Stimulated activated CD4-positive, alpha-beta T cell treated with anti-CD3 and anti-CD28 coated beads, Interleukin-12 subunit alpha, Interleukin-12 subunit beta, amount 100 ng/mL, for 24 hours (primary cell): Measurements from ENCODE around the gene ATP6V0D1.

Experiments used
- DNase-seq, 2 experiments: peaks; one replicate each; pipeline ENCODE4 v3.0.0-alpha.2; 2020; ENCODE audit warnings: low read depth in 2 of 2

ATP6V0D1 gene

DNA sequence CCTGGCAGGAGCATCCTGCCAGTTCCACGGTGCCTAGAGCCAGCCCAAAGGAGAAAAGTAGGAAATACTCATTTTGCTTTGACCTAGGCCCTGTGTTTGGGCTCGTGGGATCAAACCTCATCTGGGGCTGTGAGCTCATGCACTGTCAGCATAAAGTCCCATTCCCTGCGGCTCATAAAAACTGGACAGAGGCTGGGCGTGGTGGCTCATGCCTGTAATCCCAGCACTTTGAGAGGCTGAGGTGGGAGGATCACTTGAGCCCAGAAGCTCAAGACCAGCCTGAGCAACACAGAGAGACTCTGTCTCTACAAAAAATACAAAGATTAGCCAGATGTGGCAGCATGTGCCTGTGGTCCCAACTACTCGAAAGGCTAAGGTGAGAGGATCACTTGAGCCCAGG, 17.9 kb downstream of the ATP6V0D1 start:
- no peak for DNase-seq

GRCh38 chr16:67462279-67462655, 18.7 kb downstream of the ATP6V0D1 start:
- no peak for DNase-seq

- DNase-seq, result no peak
These were observed 19.2 kb downstream of the ATP6V0D1 start for GRCh38 chr16:67461600-67462278.

- no peak for DNase-seq
These were observed 20.0 kb downstream of the ATP6V0D1 start for GRCh38 chr16:67460961-67461360.

GRCh38 chr16:67460168-67460567, 20.8 kb downstream of the ATP6V0D1 start:
- no peak for DNase-seq

GRCh38 chr16:67459861-67460150, 21.2 kb downstream of the ATP6V0D1 start:
- DNase-seq, result no peak

GRCh38 chr16:67459066-67459860, 21.7 kb downstream of the ATP6V0D1 start:
- no peak for DNase-seq

DNA sequence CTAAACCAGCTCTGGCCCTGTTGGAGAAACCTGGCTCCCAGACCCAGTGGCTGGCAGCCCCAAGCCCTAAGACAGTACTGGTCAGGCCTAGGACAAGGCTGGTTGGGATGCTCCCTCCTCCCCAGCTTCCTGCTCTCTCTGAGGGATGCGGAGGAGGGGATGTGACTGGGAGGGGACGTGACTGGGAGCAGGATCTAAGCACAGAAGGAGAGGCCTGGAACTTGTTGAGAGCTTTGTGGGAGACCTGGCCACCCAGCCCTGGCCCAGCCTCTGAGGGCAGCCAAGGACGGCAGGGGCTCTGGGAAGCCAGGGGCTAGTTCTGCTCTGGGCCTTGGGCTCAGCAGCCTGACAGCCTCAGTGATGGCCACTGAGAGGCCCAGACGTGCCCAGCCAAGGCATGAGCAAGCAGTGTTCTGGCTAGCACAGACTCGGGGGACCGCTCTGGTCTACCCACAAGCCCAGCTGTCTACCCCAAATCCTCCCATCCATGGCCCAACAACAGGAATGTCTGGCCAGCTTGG, 22.8 kb downstream of the ATP6V0D1 start:
- no peak for DNase-seq

GRCh38 chr16:67457611-67458010, 23.3 kb downstream of the ATP6V0D1 start:
- DNase-seq, result no peak

DNA sequence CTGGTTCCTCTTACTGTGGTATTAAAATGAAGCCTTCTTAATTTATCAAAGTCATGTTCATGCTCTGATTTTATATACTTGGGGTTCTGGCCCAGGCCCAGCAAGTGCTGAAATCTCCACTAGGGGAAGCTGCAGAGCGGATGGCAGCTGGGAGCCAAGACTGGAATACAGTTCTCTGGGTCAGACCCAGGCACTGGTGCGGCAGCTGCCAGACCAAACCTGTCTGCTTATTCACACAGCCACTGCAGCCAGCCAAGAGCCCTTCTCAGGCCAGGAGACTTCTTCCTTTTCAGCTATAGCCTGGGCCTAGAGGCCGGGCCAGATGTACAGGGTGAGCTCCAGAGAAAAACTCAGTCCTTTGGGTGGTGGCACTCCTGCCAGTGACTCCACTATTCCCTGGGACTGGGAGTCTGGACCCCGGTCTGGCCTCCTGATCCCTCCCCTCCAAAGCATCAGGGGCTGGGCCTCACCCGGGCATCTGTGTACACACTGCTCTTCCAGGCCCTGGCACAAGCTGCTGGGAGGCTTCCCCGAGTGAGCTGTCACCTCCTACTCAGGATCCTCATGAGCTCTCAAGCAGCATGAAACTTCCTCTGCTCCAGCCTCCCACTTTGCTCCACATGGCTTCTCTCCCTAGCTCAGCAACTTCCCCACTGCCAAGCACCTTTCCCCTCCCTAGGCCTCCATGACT, 24.4 kb downstream of the ATP6V0D1 start:
- DNase-seq, result no peak

DNA sequence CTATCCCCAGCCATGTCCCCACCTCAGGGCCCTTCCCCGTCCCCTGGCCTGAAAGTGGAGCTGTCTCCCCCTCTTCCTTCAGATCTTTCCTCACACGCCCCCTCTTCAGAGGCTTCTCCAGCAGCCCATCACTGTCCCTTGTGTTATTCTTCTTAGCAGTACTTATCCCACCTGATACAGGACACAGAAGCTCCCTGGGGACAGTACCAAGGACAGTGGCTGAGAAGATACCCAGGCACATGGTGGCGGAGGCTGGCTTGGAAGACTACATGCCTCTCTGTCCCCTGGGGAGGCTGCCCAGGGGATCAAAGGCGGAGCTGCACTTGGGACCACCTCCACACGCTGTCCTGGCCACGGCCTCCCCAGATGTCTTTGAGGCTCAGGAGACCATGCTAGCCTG, 26.1 kb downstream of the ATP6V0D1 start:
- no peak for DNase-seq

GRCh38 chr16:67454104-67454503, 26.9 kb downstream of the ATP6V0D1 start:
- no peak for DNase-seq

- DNase-seq, result no peak
These were observed 29.1 kb downstream of the ATP6V0D1 start for GRCh38 chr16:67451704-67452435.

- no peak for DNase-seq
These were observed 29.8 kb downstream of the ATP6V0D1 start for GRCh38 chr16:67451061-67451703.

GRCh38 chr16:67449739-67450138, 31.2 kb downstream of the ATP6V0D1 start:
- no peak for DNase-seq

DNA sequence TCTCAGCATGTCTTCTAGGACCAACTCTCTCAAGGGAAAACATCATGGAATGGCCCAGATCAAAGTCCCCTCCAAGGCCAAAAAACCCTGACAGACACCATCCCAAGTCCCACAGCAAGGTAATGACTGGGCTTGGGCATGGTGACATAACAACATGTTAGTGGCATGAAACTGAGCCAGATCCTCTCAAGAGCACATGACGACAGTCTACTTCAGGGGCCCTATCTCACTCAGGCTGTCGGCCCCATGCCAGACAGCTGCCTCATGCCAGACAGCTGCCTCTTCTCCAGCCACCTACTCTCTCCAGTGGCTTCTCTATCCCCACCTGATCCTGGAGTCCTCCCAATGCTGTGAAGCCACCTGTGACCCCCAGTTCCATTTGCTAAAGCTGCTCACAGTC, 31.6 kb downstream of the ATP6V0D1 start:
- no peak for DNase-seq

DNA sequence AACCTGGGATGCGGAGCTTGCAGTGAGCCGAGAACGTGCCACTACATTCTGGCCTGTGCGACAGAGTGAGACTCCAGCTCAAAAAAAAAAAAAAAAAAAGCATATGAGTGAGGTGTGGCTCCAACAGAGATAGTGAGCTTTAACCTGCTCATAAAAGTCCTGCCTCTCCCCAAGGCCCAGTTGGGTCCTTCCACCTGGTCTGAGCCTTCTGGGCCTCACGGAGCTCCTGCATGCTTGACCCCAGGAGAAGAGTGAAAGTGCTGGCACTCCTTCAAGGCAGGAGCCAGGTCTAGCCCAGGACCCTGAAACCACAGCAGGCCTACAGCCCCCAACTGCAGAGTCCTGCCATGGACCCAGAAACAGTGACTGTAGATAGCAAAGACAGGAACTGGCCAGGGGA, 32.4 kb downstream of the ATP6V0D1 start:
- no peak for DNase-seq

DNA sequence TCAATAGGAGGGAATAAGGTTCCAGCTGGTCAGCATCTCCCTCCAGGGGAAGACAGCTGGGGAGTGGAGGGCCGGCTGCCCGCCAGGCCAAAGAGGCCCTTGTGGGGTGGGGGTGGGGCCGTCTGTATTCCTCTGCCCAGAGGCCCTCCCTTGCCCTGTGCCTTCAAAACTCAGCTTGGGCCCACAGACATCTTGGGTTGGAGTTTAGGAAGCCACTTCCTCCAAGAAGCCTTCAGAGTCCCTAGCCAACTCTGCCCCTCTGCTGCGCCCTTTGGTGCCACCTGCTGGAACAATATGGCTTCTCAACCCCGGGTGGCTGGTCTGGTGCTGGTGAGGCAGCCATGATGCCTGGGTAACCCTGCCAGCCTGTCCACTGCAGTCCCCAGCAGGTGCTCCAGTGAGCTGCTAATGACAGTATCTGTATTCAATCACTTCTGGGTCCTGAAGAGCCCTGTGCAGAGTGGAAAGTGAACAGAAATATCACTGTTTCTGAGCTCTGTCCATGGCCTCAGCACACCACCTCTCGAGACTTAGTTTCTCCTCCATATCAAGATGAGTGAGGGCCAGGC, 33.4 kb downstream of the ATP6V0D1 start:
- DNase-seq, result peak; percentile 48 to 73

DNA sequence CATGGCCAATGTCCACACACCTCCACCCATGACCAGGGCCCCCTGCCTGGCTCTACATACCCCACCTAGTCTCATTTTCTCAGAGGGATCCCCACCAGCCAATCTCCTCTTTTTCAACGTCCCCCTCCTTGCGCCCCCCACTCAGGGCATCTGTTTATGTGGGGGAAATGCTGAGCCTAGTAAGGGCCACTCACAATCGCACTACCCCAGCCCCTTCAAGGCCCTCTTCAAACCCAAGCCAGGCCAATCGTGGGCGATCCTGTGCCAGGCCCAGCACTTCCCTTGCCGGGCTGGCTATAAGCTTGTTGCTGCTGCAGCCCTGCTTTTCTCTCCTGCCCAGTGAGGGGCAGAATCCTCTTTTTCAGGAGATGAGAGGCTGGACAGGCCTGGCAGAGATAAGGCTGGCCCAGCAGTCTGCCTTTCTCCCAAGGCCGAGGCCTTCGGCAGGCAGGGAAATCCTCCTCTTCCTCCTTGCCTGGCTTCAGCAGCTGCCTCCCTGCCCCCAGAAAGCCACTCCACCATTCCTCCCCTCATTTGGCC, 33.9 kb downstream of the ATP6V0D1 start:
- no peak for DNase-seq

DNA sequence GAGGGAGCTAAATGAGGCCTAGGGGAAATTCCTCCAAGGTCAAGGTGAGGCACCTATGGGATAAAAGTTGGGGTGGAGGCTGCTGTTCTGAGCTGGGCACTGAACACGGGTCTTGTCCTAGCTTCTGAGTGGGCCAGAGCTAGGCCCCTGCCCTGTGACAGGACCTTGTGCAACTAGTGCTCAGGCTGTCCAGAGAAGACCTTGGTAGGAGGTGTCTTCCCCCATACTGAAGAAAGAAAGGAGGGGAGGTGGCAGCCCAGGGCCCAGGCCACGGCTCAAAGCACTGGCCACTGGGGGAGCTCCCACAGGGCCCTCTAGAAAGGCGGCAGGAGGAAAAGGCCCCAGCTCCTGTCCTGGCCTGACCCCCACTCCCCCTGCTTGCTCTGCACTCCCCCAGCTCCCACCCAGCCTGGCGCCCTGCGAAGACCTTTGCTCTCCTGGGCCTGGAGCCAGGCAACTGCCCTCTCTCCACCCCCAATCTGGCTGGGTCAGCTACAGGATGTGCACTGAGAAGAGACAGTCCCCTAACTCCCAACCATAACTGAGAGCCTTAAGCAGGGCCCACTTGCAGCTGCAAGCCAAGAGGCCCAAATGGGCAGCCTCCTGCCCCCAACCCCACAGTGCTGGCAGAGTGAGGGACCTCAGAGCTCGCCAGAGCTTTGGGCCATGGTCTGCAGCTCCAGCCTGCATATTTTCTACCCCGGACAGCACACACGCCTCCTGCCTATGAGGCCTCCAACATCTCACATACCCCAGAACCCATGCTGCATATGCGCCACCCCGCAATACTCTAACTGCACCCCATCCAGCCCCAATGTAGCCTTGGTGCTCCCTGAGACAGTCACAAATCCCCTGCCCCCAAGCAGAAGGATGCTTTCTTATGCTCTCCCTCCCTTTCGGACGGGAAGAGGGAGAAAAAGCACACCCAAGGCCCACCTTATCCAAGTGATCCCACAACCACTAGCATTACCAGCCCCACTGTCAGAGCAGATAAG, 34.7 kb downstream of the ATP6V0D1 start:
- DNase-seq, result no peak
